Panc1 (cell line): ENCODE measurements around the gene PTPRJ. TPM values are rescaled to one million over a fixed set of nuclear protein-coding genes. Genes with fewer than 3 reads are reported as not detected.

Experiments
- ATAC-seq: fragments of 200-7000 bp; cut with Tn5 transposase; 2 replicates; pipeline ENCODE4 v1.9.1; 2020; ENCODE audit warnings: mild to moderate bottlenecking, moderate library complexity
- BruUV-seq: library from RNA; stranded (reverse); fragments of 400-500 nt; replicated peaks from 2 replicates; lab custom pipeline; 2021; lab: Mats Ljungman, UMichigan
- CTCF ChIA-PET: fragments of 300-600 bp; sonication (Branson Sonifier 250); formaldehyde crosslinking; loops from one replicate; lab custom pipeline; 2022; ENCODE audit warnings: antibody characterized with exemption; lab: Charles Lee
- POLR2A ChIA-PET: fragments of 300-600 bp; sonication (Branson Sonifier 250); formaldehyde crosslinking; loops from one replicate; lab custom pipeline; 2022; ENCODE audit warnings: antibody characterized with exemption; lab: Charles Lee
- DNase-seq: peaks from one replicate; pipeline ENCODE4 v3.0.0-alpha.2; 2010; ENCODE audit warnings: low read depth, low spot score
- H3K27ac ChIP-seq: 2 replicates; pipeline ENCODE4 v1.5.1; 2011; ENCODE audit warnings: mild to moderate bottlenecking, low read length, inconsistent platforms
- H3K27me3 ChIP-seq: fragments of 200-500 bp; sonication (Bioruptor generic); 2 replicates; pipeline ENCODE4 v1.6.0; 2014; ENCODE audit warnings: low read length, inconsistent platforms; ENCODE audit not compliant: control insufficient read depth, insufficient read depth
- H3K36me3 ChIP-seq: fragments of 200-500 bp; sonication (Bioruptor generic); 2 replicates; pipeline ENCODE4 v1.5.1; 2014; ENCODE audit warnings: inconsistent platforms, mild to moderate bottlenecking, low read length, moderate library complexity; ENCODE audit not compliant: control insufficient read depth, insufficient read depth
- H3K4me1 ChIP-seq: 2 replicates; pipeline ENCODE4 v1.5.1; 2011; ENCODE audit warnings: inconsistent platforms, mild to moderate bottlenecking, low read length, moderate library complexity; ENCODE audit not compliant: control insufficient read depth, insufficient read depth
- H3K4me3 ChIP-seq, 2 experiments: 2 replicates each; pipeline ENCODE4 v1.5.1; 2011 to 2012; ENCODE audit warnings: low read depth in 2 of 2, low read length in 2 of 2, mild to moderate bottlenecking in 2 of 2, inconsistent platforms in 1 of 2, moderate library complexity in 1 of 2
- H3K9me3 ChIP-seq: fragments of 200-500 bp; sonication (Bioruptor generic); 2 replicates; pipeline ENCODE4 v1.5.1; 2014; ENCODE audit warnings: low read depth, mild to moderate bottlenecking, inconsistent platforms, low read length, moderate library complexity; ENCODE audit not compliant: control insufficient read depth, insufficient read depth
- CTCF ChIP-seq: fragments of 450-650 bp; IDR thresholded peaks from 2 replicates; pipeline ENCODE4 v1.5.1; 2017; ENCODE audit warnings: mild to moderate bottlenecking
- POLR2AphosphoS5 ChIP-seq: IDR thresholded peaks from 2 replicates; pipeline ENCODE4 v1.6.1; 2012; ENCODE audit warnings: mild to moderate bottlenecking, low read depth, low read length, moderate library complexity
- REST ChIP-seq, 2 experiments: IDR thresholded peaks; 2 replicates each; pipeline ENCODE4 v1.6.1; 2011 to 2012; ENCODE audit warnings: low read depth in 2 of 2, control low read depth in 1 of 2, low read length in 1 of 2, mild to moderate bottlenecking in 1 of 2, moderate library complexity in 1 of 2; ENCODE audit not compliant: insufficient read depth in 1 of 2
- SIN3A ChIP-seq: IDR thresholded peaks from 2 replicates; pipeline ENCODE4 v1.6.1; 2012; ENCODE audit warnings: low read depth, mild to moderate bottlenecking, low read length, moderate library complexity, borderline replicate concordance; ENCODE audit not compliant: insufficient read depth
- TCF7L2 ChIP-seq: IDR thresholded peaks from 2 replicates; pipeline ENCODE4 v1.6.1; 2011; ENCODE audit warnings: mild to moderate bottlenecking, low read depth, low read length, inconsistent platforms
- in situ Hi-C: cut with HindIII; loops from 2 replicates; pipeline ENCODE4 v1.10.0; 2016; ENCODE audit warnings: low sequenced_read_pairs, low pct_unique_long_range_greater_than_20kb
- intact Hi-C: fragments of 100-400 bp; cut with micrococcal nuclease; formaldehyde crosslinking; loops from one replicate; pipeline ENCODE4 v1.10.0; 2022; ENCODE audit not compliant: unreplicated experiment
- total RNA-seq: library from RNA; stranded (reverse); gene quantifications from one replicate; pipeline ENCODE4 v1.2.1, GENCODE V29; 2021; ENCODE audit not compliant: unreplicated experiment

Gene PTPRJ
- total RNA-seq, 1 experiment from 2014 or later: 73.6 TPM

DNA sequence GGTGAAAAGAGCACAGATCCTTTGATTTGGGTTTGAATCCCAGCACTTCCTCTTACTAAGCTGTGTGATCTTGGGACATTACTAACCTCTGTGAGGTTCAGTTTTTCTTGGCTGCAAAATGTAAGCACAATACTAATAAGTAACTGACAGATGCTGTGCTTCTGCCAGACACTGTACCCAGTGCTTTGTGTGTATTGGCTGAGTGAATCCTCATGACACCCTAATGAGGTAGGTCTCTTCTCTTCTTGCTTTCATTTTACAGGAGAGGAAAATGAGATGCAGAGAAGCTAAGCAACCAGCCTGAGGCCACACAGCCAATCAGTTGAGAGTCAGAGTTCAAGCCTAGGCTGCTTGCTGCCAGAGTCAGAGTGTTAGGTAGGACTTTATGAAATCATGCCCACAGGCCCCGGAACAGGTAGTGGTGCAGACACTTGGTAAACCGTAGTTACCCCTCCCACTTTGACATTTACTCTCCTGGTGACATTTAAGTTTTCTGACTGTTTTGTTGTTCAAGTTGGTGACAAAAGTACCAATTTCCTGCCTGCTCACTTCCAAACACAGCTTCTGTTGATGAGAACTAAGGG is 21.2 kb downstream of the PTPRJ start:
- Histone ChIP-seq H3K27me3 (no peaks in the 10 kb centered on the region), H3K4me1 (peaks cover 71% of the 10 kb centered on the region), H3K4me3 (no peak overlapping the region), H3K36me3 (no peaks in the 10 kb centered on the region), H3K9me3 (no peaks in the 10 kb centered on the region), H3K27ac (peak overlapping the region; percentile 21; the same call in 1 of the 2 replicates)
- no peak for DNase-seq
- POLR2A ChIA-PET: interaction anchor here (0.7 kb wide), 1 partner anchor 106 kb away, joined by 13 read pairs; no protein-coding TSS in a partner anchor
- in situ Hi-C loops: no loop called here
- intact Hi-C loops: no loop called here
- CTCF ChIA-PET: interaction anchor here (0.8 kb wide), 1 partner anchor 107 kb away, joined by 6 read pairs; no protein-coding TSS in a partner anchor
- ATAC-seq: peak; percentile 52; the same call in 1 of the 2 replicates
- no peak for TF ChIP-seq SIN3A
- no peak for TF ChIP-seq TCF7L2
- TF ChIP-seq REST (IDR thresholded peaks at IDR 0.05; ENCODE audit: insufficient read depth in 1 of 2, low read depth in 2 of 2, low read length in 1 of 2): no peak
- no peak for TF ChIP-seq CTCF
- TF ChIP-seq POLR2AphosphoS5: no peak
- no TSS peak for BruUV-seq

DNA sequence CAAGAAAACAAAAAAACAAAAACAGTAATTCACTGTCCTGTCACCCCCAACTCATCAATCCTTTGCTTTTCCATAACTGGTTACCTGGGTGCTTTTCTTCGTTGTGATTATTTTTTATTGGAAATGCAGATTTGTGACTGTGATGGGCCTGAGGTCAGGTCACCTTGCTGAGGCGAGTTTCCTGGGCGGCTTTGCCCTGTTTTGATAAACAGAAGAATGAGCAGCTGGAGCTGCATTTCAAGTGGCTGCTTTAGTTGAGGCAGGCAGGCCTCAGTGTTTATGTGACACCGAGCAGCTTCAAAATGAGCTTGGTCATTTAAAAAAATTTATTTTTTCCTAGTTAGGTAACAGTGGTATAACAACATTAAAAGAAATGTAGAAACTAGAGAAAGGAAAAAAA is 22.2 kb downstream of the PTPRJ start:
- DNase-seq (no peak), ATAC-seq (no peak)
- BruUV-seq: no TSS peak
- no peak for TF ChIP-seq SIN3A
- TF ChIP-seq REST (IDR thresholded peaks at IDR 0.05; ENCODE audit: insufficient read depth in 1 of 2, low read depth in 2 of 2, low read length in 1 of 2): no peak
- no peak for TF ChIP-seq TCF7L2
- no peak for TF ChIP-seq POLR2AphosphoS5
- TF ChIP-seq CTCF: no peak
- in situ Hi-C loops (no loop called here), intact Hi-C loops (no loop called here)
- Histone ChIP-seq H3K27ac (no peak overlapping the region), H3K36me3 (no peaks in the 10 kb centered on the region), H3K27me3 (no peaks in the 10 kb centered on the region), H3K9me3 (no peaks in the 10 kb centered on the region), H3K4me3 (no peak overlapping the region), H3K4me1 (peaks cover 68% of the 10 kb centered on the region)
- POLR2A ChIA-PET: no interaction called here
- CTCF ChIA-PET: no interaction called here
